H1 (cell line): Measurements from ENCODE around the gene STX12. TPM values are rescaled to one million over a fixed set of nuclear protein-coding genes. Genes with fewer than 3 reads are reported as not detected.

Experiments used
- CTCF ChIA-PET: fragments of 300-600 bp; sonication (Branson Sonifier 250); formaldehyde crosslinking; loops from one replicate; lab custom pipeline; 2021; ENCODE audit not compliant: partially characterized antibody; lab: Charles Lee
- POLR2A ChIA-PET: fragments of 300-600 bp; sonication (Branson Sonifier 250); formaldehyde crosslinking; loops from one replicate; lab custom pipeline; 2021; ENCODE audit warnings: inconsistent platforms; ENCODE audit not compliant: partially characterized antibody; lab: Charles Lee
- DNase-seq, 2 experiments: peaks; one replicate each; pipeline versions ENCODE4 v3.0.0 to v3.0.0-alpha.2; 2010 to 2022; ENCODE audit warnings: low spot score in 2 of 2, low read depth in 1 of 2, mixed read lengths in 1 of 2
- FAIRE-seq: peaks from 2 replicates; lab custom pipeline; 2011; peaks lifted over from hg19 to GRCh38; lab: Jason Lieb, UNC
- H2AFZ ChIP-seq: 2 replicates; pipeline ENCODE4 v1.8.1; 2012; ENCODE audit warnings: low read length, inconsistent platforms
- H2AK5ac ChIP-seq: 2 replicates; pipeline ENCODE4 v1.6.1; 2013; ENCODE audit warnings: low read depth, low read length
- H2BK120ac ChIP-seq: replicated peaks from 2 replicates; pipeline ENCODE3; 2013; ENCODE audit warnings: low read depth, low read length, inconsistent platforms
- H2BK12ac ChIP-seq: 2 replicates; pipeline ENCODE4 v1.6.1; 2013; ENCODE audit warnings: low read depth, low read length
- H2BK15ac ChIP-seq: 2 replicates; pipeline ENCODE4 v1.6.1; 2013; ENCODE audit warnings: low read length
- H2BK20ac ChIP-seq: 2 replicates; pipeline ENCODE4 v1.6.1; 2013; ENCODE audit warnings: low read length
- H2BK5ac ChIP-seq: 2 replicates; pipeline ENCODE4 v1.6.1; 2013; ENCODE audit warnings: low read depth, low read length
- H3K14ac ChIP-seq: 2 replicates; pipeline ENCODE4 v1.6.1; 2013; ENCODE audit warnings: inconsistent platforms; ENCODE audit not compliant: insufficient read length
- H3K18ac ChIP-seq: 2 replicates; pipeline ENCODE4 v1.6.1; 2013; ENCODE audit warnings: low read length; ENCODE audit errors: extremely low read depth
- H3K23ac ChIP-seq: 2 replicates; pipeline ENCODE4 v1.6.1; 2013; ENCODE audit warnings: inconsistent platforms; ENCODE audit not compliant: insufficient read length
- H3K23me2 ChIP-seq: 2 replicates; pipeline ENCODE4 v1.6.1; 2013; ENCODE audit warnings: low read depth, low read length
- H3K27ac ChIP-seq: 2 replicates; pipeline ENCODE4 v1.6.1; 2011; ENCODE audit warnings: low read depth, low read length, inconsistent platforms
- H3K27me3 ChIP-seq, 4 experiments: replicated peaks in 1 of 4; 1 replicate in 1 of 4; 2 replicates in 3 of 4; pipeline versions ENCODE4 v1.6.1 to v1.8.1; 2011 to 2013; ENCODE audit warnings: low read length in 3 of 4, mild to moderate bottlenecking in 3 of 4, inconsistent platforms in 2 of 4, mixed read lengths in 2 of 4, moderate library complexity in 1 of 4; ENCODE audit not compliant: control insufficient read depth in 3 of 4, insufficient read depth in 3 of 4; ENCODE audit errors: extremely low read depth in 1 of 4
- H3K36me3 ChIP-seq, 4 experiments: 2 replicates each; pipeline versions ENCODE4 v1.6.1 to v1.8.1; 2011 to 2013; ENCODE audit warnings: mild to moderate bottlenecking in 4 of 4, low read length in 3 of 4, moderate library complexity in 2 of 4, control low read depth in 1 of 4, inconsistent platforms in 1 of 4; ENCODE audit not compliant: insufficient read depth in 4 of 4, control insufficient read depth in 2 of 4
- H3K4ac ChIP-seq: replicated peaks from 2 replicates; pipeline ENCODE3; 2013; ENCODE audit warnings: low read length, low read depth, mixed read lengths, inconsistent platforms; ENCODE audit not compliant: insufficient read length
- H3K4me1 ChIP-seq, 4 experiments: replicated peaks in 1 of 4; 1 replicate in 1 of 4; 2 replicates in 3 of 4; pipeline versions ENCODE4 v1.6.1 to v1.8.1; 2011 to 2013; ENCODE audit warnings: low read length in 3 of 4, inconsistent platforms in 2 of 4, mixed read lengths in 1 of 4; ENCODE audit not compliant: insufficient read depth in 4 of 4, control insufficient read depth in 3 of 4
- H3K4me2 ChIP-seq, 2 experiments: 2 replicates each; pipeline versions ENCODE4 v1.6.1 to v1.8.1; 2011 to 2013; ENCODE audit warnings: low read depth in 2 of 2, low read length in 2 of 2, control low read depth in 1 of 2, inconsistent platforms in 1 of 2, mild to moderate bottlenecking in 1 of 2; ENCODE audit not compliant: insufficient read depth in 1 of 2
- H3K4me3 ChIP-seq, 4 experiments: fragments of 200-600, 300-600 bp in 1 of 4; sonication (generic), shearing (Covaris generic), sonication (Bioruptor Twin) in 1 of 4; 2 replicates each; pipeline versions ENCODE4 v1.5.1 to v1.8.1; 2011 to 2016; ENCODE audit warnings: low read length in 4 of 4, low read depth in 3 of 4, control low read depth in 2 of 4, inconsistent platforms in 2 of 4, mild to moderate bottlenecking in 2 of 4, mixed read lengths in 1 of 4, moderate library complexity in 1 of 4; ENCODE audit not compliant: insufficient read depth in 2 of 4; ENCODE audit errors: extremely low read depth in 1 of 4
- H3K56ac ChIP-seq: replicated peaks from 2 replicates; pipeline ENCODE3; 2013; ENCODE audit warnings: low read depth, mild to moderate bottlenecking, mixed read lengths, low read length, inconsistent platforms; ENCODE audit not compliant: insufficient read length
- H3K79me1 ChIP-seq: 2 replicates; pipeline ENCODE4 v1.6.1; 2013; ENCODE audit warnings: low read depth, low read length, control low read depth
- H3K79me2 ChIP-seq, 2 experiments: 2 replicates each; pipeline versions ENCODE4 v1.6.1 to v1.8.1; 2012 to 2013; ENCODE audit warnings: low read length in 2 of 2, mild to moderate bottlenecking in 2 of 2, inconsistent platforms in 1 of 2; ENCODE audit not compliant: insufficient read depth in 2 of 2, control insufficient read depth in 1 of 2
- H3K9ac ChIP-seq, 4 experiments: replicated peaks in 1 of 4; 1 replicate in 1 of 4; 2 replicates in 3 of 4; pipeline versions ENCODE4 v1.6.1 to v1.8.1; 2011 to 2013; ENCODE audit warnings: low read depth in 3 of 4, low read length in 3 of 4, control low read depth in 2 of 4, mild to moderate bottlenecking in 2 of 4, moderate library complexity in 2 of 4, inconsistent platforms in 1 of 4; ENCODE audit errors: extremely low read depth in 1 of 4
- H3K9me3 ChIP-seq, 2 experiments: 2 replicates each; pipeline versions ENCODE4 v1.6.1 to v1.8.1; 2012 to 2013; ENCODE audit warnings: mild to moderate bottlenecking in 2 of 2, moderate library complexity in 2 of 2, control low read depth in 1 of 2, inconsistent platforms in 1 of 2, low read depth in 1 of 2, low read length in 1 of 2, mixed read lengths in 1 of 2; ENCODE audit not compliant: insufficient read depth in 2 of 2
- H4K20me1 ChIP-seq, 2 experiments: replicated peaks in 1 of 2; 2 replicates each; pipeline versions ENCODE3 to v1.8.1; 2011 to 2013; ENCODE audit warnings: inconsistent platforms in 2 of 2, low read length in 2 of 2, mild to moderate bottlenecking in 1 of 2; ENCODE audit not compliant: insufficient read depth in 2 of 2, control insufficient read depth in 1 of 2
- H4K5ac ChIP-seq: 2 replicates; pipeline ENCODE4 v1.6.1; 2013; ENCODE audit warnings: low read length, low read depth, mixed read lengths, inconsistent platforms; ENCODE audit not compliant: insufficient read length
- H4K8ac ChIP-seq: 2 replicates; pipeline ENCODE4 v1.8.0; 2013; ENCODE audit warnings: mild to moderate bottlenecking, moderate library complexity, low read length, inconsistent platforms; ENCODE audit not compliant: insufficient read depth; ENCODE audit errors: extremely low read depth
- H4K91ac ChIP-seq: replicated peaks from 2 replicates; pipeline ENCODE3; 2013; ENCODE audit warnings: low read length, mixed read lengths, inconsistent platforms; ENCODE audit not compliant: insufficient read length
- JUN ChIP-seq: IDR thresholded peaks from 2 replicates; pipeline ENCODE4 v1.6.1; 2011; ENCODE audit warnings: low read depth, mild to moderate bottlenecking, improper control_type of control experiment, low read length
- polyA plus RNA-seq, 7 experiments: library from polyadenylated mRNA; depleted of rRNA in 3 of 7; stranded (reverse) in 5 of 7; unstranded in 2 of 7; fragments of >200 nt in 5 of 7; fragments of 200-250 nt in 2 of 7; gene quantifications; 1 replicate in 5 of 7; 2 replicates in 1 of 7; 4 replicates in 1 of 7; pipeline versions ENCODE4 v1.2.1 to v1.2.3, GENCODE V29; 2011 to 2013; ENCODE audit warnings: missing spikeins in 2 of 7, mixed read lengths in 2 of 7
- total RNA-seq: library from RNA; stranded (reverse); fragmentation: NEBNext Ultra II Directional; extraction: Animal tissue kit (Norgen Biotek cat#: 25700); gene quantifications from 2 replicates; pipeline ENCODE4 v1.2.1, GENCODE V29; 2021

Gene STX12
- total and polyA plus RNA-seq, 2 of the 8 experiments (the other 6 are each of a cell fraction or from before 2014, with no cell fraction given), result 3.7 to 11.0 TPM

GRCh38 chr1:27785781-27786455 is 12.9 kb downstream of the STX12 start:
- Histone ChIP-seq H3K18ac (no peak overlapping the region), H2BK20ac (no peak overlapping the region), H4K8ac (no peak overlapping the region; the same call in 1 of the 2 replicates), H2BK15ac (no peak overlapping the region), H2AFZ (no peak overlapping the region), H3K4me2 (no peak overlapping the region), H3K4me3 (no peak overlapping the region), H3K23ac (no peak overlapping the region), H2AK5ac (no peak overlapping the region), H4K5ac (no peak overlapping the region), H3K27ac (no peak overlapping the region), H3K4ac (no peak overlapping the region), H3K27me3 (no peaks in the 10 kb centered on the region), H3K4me1 (no peaks in the 10 kb centered on the region), H3K9me3 (no peaks in the 10 kb centered on the region), H3K14ac (no peak overlapping the region), H2BK120ac (no peak overlapping the region), H3K56ac (no peak overlapping the region), H3K79me2 (no peaks in the 10 kb centered on the region), H4K91ac (no peak overlapping the region), H3K79me1 (no peaks in the 10 kb centered on the region; the same call in 1 of the 2 replicates), H4K20me1 (no peaks in the 10 kb centered on the region), H3K23me2 (no peaks in the 10 kb centered on the region), H2BK5ac (no peak overlapping the region), H3K9ac (no peak overlapping the region), H2BK12ac (no peak overlapping the region), H3K36me3 (peaks cover 0 to 5% (median 0%) of the 10 kb centered on the region in 4 experiments; a peak in 2 of 8 replicates)
- POLR2A ChIA-PET, result interaction anchor here (0.7 to 1.3 kb wide), 3 partner anchors 13 to 26 kb away, joined by 3 to 4 read pairs (median 3); partner anchors contain the start of gene STX12
- no peak for DNase-seq
- FAIRE-seq, result no peak
- CTCF ChIA-PET, result interaction anchor here (0.7 to 1.4 kb wide), 3 partner anchors 10 to 22 kb away, joined by 3 to 4 read pairs (median 3); no protein-coding TSS in a partner anchor
- no peak for TF ChIP-seq JUN
